RPMI8226 (cell line): ENCODE measurements around the gene COL24A1.
"Not testable (repeated sequence)": the region's sequence is repeated elsewhere in the genome, so short reads cannot be mapped to it uniquely, and the experiment has no call there.

ENCODE experiments used
- DNase-seq: peaks from one replicate; pipeline ENCODE4 v3.0.0-alpha.2; 2015

Gene COL24A1

GRCh38 chr1:85976516-85977205, 179.9 kb downstream of the COL24A1 start:
- DNase-seq, result peak; percentile 55

- peak; percentile 36 for DNase-seq
Observed at GRCh38 chr1:85975912-85976371, 180.6 kb downstream of the COL24A1 start.

GRCh38 chr1:85962457-85962856, 194.1 kb downstream of the COL24A1 start:
- no peak for DNase-seq

GRCh38 chr1:85957760-85958159, 198.8 kb downstream of the COL24A1 start:
- no peak for DNase-seq

- DNase-seq, result not testable (repeated sequence)
Observed at GRCh38 chr1:85955218-85955617, 201.4 kb downstream of the COL24A1 start.

- DNase-seq, result peak; percentile 40
Observed at GRCh38 chr1:85952460-85952859, 204.1 kb downstream of the COL24A1 start.

GRCh38 chr1:85947186-85947585, 209.4 kb downstream of the COL24A1 start:
- DNase-seq, result no peak

- no peak for DNase-seq
Observed at GRCh38 chr1:85943945-85944344, 212.6 kb downstream of the COL24A1 start.

GRCh38 chr1:85943526-85943925, 213.0 kb downstream of the COL24A1 start:
- no peak for DNase-seq

GRCh38 chr1:85940656-85941306, 215.8 kb downstream of the COL24A1 start:
- DNase-seq, result no peak

GRCh38 chr1:85938829-85939228, 217.7 kb downstream of the COL24A1 start:
- no peak for DNase-seq

- DNase-seq, result no peak
Observed at GRCh38 chr1:85936470-85936869, 220.1 kb downstream of the COL24A1 start.

- no peak for DNase-seq
Observed at GRCh38 chr1:85936057-85936456, 220.5 kb downstream of the COL24A1 start.

GRCh38 chr1:85935234-85935633, 221.3 kb downstream of the COL24A1 start:
- no peak for DNase-seq

- no peak for DNase-seq
Observed at GRCh38 chr1:85934516-85934915, 222.1 kb downstream of the COL24A1 start.

- no peak for DNase-seq
Observed at GRCh38 chr1:85933961-85934360, 222.6 kb downstream of the COL24A1 start.

GRCh38 chr1:85911742-85912141, 244.8 kb downstream of the COL24A1 start:
- DNase-seq, result no peak

- no peak for DNase-seq
Observed at GRCh38 chr1:85900921-85901320, 255.7 kb downstream of the COL24A1 start.

GRCh38 chr1:85898861-85899260, 257.7 kb downstream of the COL24A1 start:
- DNase-seq, result no peak

GRCh38 chr1:85894651-85895050, 261.9 kb downstream of the COL24A1 start:
- peak; percentile 26 for DNase-seq

GRCh38 chr1:85892366-85892765, 264.2 kb downstream of the COL24A1 start:
- no peak for DNase-seq

- DNase-seq, result no peak
Observed at GRCh38 chr1:85889870-85890269, 266.7 kb downstream of the COL24A1 start.

GRCh38 chr1:85888921-85889320, 267.7 kb downstream of the COL24A1 start:
- DNase-seq, result no peak

GRCh38 chr1:85884372-85885035, 272.1 kb downstream of the COL24A1 start:
- DNase-seq, result no peak
